Femur (tissue), 1 donor: Measurements from ENCODE around the gene NEK2.
A peak's percentile ranks its signal among the peaks of the same experiment; 100 is the strongest.
"Not testable (repeated sequence)": the region's sequence is repeated elsewhere in the genome, so short reads cannot be mapped to it uniquely, and the experiment has no call there.

Source experiments
- DNase-seq: peaks from one replicate; pipeline ENCODE4 v3.0.0-alpha.2; 2017

NEK2 gene

DNA sequence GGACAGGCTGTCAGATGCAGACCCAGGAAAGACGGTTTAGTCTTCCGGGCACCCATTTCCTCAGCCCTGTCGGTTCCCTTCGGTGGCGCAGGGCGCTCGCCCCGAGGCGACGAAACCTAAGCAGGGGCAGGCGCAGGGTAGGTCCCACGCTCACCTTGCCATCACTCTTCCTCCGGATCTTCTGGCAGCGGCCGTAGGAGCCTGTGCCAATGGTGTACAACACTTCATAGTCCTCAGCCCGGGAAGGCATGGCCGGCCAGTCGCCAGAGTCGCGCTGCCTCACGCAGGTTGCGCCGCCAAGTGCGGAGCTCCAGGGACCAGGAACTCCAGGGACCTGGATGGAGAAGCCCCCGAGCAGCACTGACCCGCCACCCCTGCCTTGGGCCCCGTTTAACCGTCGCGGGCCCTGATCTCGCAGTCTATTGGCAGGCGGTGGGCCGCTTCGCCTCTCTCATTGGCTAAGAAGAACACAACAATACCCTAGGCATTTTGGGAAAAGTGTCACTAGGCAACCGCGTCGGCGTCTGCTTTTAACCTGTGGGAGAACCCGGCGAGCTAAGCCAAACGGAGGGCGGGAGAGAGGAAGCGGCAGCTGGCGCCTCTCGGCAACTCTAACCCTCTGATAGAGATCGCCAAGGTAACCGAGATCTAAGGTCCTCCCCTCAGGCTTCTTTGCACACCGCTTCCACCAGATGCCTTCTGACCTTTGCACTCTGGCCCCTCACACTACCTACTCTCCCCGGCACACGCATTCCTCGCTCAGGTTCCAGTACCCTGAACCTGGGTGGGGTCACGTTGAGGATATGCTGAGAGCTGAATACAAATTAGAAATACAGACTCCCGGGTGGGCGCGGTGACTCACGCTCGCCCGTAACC is at the start of gene NEK2:
Gene NEK2 (minus strand): TSS at position 392 of the 876 bp plus-strand sequence. CDS start 142 bp downstream, at position 250.
- peak; percentile 96 for DNase-seq

DNA sequence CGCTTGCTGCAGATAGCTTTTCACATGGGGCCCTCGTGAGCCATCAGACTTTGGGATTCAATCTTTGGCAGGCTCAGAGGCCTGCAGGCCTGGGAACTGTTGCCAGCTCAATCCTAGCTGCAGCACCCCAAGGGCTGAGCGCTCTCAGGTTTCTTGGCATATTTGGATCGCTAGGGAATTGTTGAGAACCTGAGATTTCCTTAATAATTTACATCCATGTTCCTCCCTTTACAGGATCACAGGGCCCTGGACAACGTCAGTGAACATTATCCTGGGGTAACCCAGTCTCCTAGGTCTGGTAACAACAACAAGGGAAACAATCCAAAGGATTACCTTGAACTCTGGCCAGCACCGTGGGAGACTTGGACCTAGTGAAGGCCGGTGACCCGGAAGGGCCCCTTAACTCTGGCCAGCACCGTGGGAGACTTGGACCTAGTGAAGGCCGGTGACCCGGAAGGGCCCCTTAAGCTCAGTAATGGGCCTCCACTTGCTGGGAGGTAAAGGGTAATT is 49.3 kb upstream of the NEK2 start:
- peak; percentile 60 for DNase-seq

GRCh38 chr1:211723273-211723672 is 47.9 kb upstream of the NEK2 start:
- DNase-seq: no peak

DNA sequence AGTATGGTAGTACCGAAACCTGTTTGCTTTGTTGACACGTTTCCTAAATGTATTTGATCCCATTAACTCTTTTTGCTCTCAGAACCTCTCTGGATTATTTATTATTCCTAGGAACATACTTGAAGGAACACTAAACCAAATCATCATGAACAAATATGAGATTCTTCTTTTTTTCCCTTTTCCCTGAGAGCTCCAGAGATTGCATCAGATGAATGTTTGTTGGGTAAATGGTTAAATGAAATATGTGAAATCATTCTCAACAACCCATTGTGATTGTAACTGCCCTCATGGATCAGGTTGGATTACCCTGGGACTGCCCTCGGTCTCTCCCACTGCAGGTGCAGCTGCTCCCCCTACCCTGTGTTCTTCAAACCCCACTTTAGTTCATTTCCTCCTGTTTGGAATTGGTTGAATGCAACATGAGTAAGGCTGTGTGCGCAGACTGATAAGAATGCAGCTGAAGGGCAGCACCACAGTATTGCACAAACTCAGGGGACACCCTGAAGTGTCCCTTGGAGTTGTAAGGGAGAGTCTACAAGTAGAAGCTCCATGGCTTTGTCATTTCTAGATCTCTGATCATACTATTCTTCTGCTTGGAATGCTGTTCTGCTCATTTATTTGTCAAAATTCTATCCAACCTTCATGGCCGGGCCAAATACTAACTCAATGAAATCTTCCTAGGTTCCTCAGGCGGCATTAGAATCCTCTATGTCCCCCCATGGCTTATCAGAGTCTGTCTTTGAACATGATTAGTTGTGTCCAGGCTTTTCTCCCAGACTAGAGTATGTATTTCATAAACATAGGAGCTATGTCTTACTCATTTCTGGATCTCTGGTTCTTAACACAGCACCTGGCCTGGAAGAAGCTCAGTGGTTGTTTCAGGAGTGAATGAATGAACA is 47.1 kb upstream of the NEK2 start:
- no peak for DNase-seq

- DNase-seq: not testable (repeated sequence)
Measured at GRCh38 chr1:211716555-211716954, 41.1 kb upstream of the NEK2 start.

DNA sequence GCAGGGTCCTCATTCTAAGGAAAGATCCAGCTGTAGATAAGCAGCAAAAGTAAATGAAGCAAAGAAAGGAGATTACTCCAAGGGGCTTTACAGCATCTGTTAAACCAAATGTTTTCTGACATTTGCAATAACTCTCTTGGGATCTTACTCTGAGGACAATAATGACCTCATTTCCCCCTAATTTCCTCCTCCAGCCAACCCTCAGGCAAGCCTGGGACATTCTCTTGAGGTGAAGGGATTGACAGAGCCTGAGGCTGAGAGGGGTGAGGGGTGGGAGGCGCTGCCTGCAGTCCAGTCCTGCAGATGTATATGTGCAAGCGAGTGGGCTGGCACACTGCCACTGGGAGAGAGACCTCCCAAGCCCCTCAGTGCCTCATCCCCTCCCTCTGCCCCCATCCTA is 40.5 kb upstream of the NEK2 start:
- no peak for DNase-seq

DNA sequence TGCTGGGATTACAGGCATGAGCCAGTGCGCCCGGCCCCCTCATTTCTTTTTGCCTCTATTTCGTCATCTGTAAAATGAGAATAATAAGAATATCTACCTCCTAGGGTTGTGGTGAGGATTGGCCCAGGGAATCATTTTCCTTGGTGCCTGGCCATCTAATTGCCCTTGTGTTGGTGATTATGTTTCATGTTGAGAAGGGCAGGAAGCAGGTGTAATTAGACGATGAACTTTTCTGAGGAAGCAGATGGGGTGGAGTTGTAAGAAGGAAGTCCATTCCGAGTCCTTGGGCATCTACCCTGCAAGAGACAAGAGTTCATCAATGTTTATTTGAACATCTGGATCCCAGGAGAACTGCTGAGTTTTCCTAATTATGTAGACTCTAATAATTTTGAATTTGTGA is 38.7 kb upstream of the NEK2 start:
- DNase-seq: no peak

DNA sequence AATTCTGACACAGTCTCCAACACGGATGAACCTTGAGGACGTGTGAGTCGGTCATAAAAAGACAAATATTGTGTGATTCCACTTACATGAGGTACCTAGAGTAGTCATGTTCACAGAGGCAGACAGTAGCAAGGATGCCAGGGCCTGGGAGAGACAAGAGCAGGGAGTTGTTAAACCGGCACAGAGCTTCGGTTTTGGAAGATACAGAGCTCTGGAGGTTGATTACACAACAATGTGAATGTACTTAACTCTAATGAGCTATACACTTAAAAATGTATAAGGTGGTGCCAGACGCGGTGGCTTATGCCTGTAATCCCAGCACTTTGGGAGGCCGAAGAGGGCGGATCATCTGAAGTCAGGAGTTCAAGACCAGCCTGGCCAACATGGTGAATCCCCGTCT is 37.8 kb upstream of the NEK2 start:
- DNase-seq: no peak

GRCh38 chr1:211711315-211711705 is 35.9 kb upstream of the NEK2 start:
- DNase-seq: no peak

DNA sequence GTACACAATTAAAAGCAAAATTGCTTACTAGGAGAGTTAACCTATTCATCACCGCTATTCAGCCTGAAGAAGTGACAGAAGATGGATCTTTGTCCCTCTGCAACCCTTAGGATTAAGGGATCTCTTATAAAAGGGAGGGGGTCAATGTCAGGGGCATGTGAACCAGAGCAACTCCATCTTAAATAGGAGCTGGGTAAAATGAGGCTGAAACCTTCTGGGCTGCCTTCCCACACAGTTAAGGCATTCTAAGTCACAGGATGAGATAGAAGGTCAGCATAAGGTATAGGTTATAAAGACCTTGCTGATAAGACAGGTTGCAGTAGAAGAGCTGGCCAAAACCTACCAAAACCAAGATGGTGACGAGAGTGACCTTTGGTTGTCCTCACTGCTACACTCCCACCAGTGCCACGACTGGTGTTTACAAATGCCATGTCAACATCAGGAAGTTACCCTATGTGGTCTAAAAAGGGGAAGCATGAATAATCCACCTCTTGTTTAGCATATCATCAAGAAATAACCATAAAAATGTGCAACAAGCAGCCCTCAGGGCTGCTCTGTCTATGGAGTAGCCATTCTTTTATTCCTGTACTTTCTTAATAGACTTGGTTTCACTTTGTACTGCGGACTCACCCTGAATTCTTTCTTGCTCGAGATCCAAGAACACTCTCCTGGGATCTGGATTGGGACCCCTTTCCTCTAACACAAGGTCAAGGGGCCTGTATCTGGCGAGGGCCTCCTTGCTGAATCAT is 35.3 kb upstream of the NEK2 start:
- DNase-seq: no peak

GRCh38 chr1:211708926-211709325 is 33.5 kb upstream of the NEK2 start:
- no peak for DNase-seq

GRCh38 chr1:211708006-211708405 is 32.6 kb upstream of the NEK2 start:
- DNase-seq: no peak

DNA sequence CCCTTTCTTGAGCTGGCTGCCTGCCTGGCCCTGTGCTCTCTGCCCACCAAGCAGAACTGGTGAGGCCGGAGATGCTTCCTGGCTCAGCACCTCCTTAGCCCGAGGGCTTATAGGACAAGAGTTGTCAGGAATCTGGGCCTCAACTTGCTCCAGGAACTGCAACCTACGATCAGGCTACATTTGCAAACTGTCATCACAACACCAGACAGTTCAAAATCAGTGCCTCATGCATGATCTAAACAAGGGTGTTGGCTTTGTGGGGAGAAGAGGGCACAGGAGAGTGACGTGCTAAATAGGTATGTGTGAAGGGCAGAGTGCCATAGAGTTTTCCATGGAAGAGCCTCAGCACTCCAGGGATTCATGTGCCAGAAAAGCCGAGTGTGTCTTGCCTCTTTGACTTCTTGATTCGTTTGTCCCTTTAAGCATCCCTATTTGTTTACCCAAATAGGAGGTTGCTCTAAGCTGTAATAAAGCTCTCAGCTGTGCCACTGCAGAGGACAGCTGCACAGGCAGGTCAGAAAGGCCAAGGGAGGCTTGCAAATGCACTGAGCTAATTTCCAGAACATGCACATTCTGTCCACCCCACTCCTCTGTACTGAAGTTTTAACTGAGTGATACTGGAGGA is 30.2 kb upstream of the NEK2 start:
- no peak for DNase-seq

- no peak for DNase-seq
Measured at GRCh38 chr1:211704543-211704942, 29.1 kb upstream of the NEK2 start.

GRCh38 chr1:211703812-211704537 is 28.6 kb upstream of the NEK2 start:
- no peak for DNase-seq

DNA sequence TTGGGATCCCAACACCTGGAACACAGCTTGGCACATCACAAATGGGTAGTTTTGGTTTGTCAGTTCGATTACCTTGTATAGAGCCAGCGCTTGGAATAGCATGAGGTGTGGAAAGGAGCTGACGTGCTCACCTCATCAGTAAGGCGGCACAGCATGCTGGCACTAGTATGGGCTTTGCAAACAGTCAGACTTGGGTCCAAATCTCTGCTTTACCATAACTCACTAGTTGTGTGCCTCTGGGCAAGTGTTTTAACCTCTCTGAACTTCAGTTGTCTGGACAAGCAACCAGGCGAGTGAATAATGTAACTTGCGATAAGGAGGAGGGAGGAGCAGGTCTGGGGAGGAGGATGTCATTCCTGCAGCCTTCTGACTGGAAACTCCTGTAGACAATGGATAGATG is 26.3 kb upstream of the NEK2 start:
- no peak for DNase-seq

DNA sequence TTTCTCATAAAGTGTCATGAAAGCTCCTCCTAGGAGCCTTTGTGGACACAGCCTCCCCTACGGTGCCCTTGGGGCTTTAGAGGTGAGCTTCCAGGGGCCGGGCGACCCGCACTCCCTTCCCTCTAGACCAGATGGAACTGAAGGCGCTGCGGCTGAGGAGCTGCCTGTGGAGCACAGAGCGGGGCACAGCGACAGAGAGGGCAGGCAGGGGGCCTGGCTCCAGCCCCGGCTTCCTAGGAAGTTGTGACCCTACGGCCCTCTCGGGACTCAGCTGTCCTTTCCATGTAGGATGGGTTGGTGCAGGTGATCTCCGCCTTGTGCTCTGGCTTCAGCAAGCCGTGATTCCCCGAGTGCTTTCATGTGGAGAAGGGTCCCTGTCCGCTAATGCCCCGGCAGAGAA is 23.6 kb upstream of the NEK2 start:
- DNase-seq: no peak

DNA sequence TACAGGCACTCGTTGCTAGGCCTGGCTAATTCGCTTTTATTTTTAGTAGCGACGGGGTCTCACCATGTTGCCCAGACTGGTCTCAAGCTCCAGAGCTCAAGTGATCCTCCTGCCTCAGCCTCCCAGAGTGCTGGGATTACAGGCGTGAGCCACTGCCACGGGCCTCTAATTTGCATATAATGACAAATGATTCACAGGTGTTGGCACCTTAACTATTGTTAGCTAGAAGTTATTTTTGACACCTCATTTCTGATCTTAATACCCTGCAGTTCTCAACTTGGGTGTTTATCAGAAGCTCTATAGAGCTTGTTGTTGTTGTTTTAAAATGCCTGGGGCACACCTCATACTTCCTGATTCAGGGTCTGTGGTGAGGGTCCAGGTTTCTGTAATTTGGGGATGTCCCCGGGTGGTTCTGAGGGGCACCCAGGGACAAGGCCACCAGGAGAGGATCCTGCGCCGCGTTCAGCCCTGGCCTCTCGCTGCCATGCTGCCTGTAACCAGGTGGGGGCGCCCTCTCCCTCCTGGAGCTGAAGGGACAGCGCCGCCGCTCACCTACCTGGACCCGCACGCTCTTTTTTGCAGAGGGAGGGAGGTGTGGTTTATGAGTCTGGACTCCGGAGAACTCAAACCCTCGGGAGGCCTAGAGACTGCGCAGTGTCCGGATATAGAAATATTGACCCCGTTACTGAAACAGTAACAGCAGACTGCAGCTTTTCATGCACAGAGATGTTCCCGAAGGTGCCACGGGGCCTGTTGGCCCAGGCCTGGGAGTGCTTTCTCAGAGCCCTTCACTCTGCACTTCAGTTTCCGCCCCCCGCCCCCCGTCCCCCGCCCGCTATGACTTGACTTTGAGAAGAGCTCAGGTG is 23.0 kb upstream of the NEK2 start:
- DNase-seq: peak; percentile 79

GRCh38 chr1:211697356-211697755 is 21.9 kb upstream of the NEK2 start:
- DNase-seq: peak; percentile 44

DNA sequence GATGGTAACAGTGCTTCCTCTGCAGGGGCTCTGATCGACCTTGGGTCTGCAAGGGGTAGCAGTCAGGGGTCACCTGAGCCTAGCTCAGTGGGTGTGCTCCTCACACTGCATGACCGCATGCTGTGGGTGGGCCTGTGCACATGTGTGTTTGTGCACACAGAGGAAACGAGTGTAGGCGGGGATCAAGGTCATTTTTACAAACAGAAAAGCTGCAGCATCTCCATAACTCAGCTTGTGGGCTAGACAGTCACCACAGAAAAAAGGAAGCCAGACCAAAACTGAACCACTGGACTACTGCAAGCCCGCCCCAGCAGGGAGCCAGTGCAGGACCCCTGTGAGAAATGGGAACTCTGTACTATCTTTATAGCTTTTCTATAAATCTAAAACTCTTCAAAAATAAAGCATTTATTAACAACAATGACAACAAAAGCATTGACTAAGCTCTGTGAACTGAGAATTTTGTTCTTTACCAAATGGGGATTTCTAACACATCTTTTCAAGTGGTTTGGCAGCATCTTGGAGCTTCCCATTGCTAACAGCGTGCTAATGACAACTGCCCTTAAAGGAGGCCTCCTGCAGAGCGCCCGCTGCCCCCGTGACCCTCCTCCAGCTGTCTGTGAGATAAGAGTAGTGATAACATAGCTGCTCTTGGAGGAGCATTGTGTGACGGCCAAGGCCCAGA is 19.9 kb upstream of the NEK2 start:
- DNase-seq: no peak
